Liver (tissue), 3 donors: Measurements from ENCODE around the gene TMEM187.

Source experiments
- ATF3 ChIP-seq: IDR thresholded peaks from 2 replicates; pipeline ENCODE4 v1.6.1; 2016; ENCODE audit warnings: antibody characterized with exemption
- CTCF ChIP-seq: fragments of 150-350 bp; IDR thresholded peaks from 2 replicates; pipeline ENCODE4 v1.5.1; 2017; ENCODE audit warnings: improper control_type of control experiment, low read depth, low read length; ENCODE audit not compliant: missing input control
- EGR1 ChIP-seq, 2 donors: IDR thresholded peaks; 2 replicates each; pipeline ENCODE4 v1.6.1; 2016 to 2018; ENCODE audit warnings: antibody characterized with exemption in 2 of 2, low read depth in 2 of 2
- GABPA ChIP-seq, 2 donors: IDR thresholded peaks in 1 of 2; conservative IDR thresholded peaks in 1 of 2; 2 replicates each; pipeline ENCODE4 v1.6.1; 2016; ENCODE audit warnings: antibody characterized with exemption in 2 of 2, mild to moderate bottlenecking in 1 of 2, moderate library complexity in 1 of 2
- JUND ChIP-seq, 2 donors: IDR thresholded peaks; 2 replicates each; pipeline ENCODE4 v1.6.1; 2016; ENCODE audit warnings: antibody characterized with exemption in 2 of 2
- MAX ChIP-seq: IDR thresholded peaks from 2 replicates; pipeline ENCODE4 v1.6.1; 2016; ENCODE audit warnings: antibody characterized with exemption
- RAD21 ChIP-seq, 2 donors: IDR thresholded peaks; 2 replicates each; pipeline ENCODE4 v1.6.1; 2016; ENCODE audit warnings: antibody characterized with exemption in 2 of 2, mild to moderate bottlenecking in 2 of 2
- REST ChIP-seq: IDR thresholded peaks from 2 replicates; pipeline ENCODE4 v1.6.1; 2016; ENCODE audit warnings: antibody characterized with exemption, mild to moderate bottlenecking
- SP1 ChIP-seq: IDR thresholded peaks from 2 replicates; pipeline ENCODE4 v1.6.1; 2018; ENCODE audit warnings: antibody characterized with exemption, mild to moderate bottlenecking
- TAF1 ChIP-seq: conservative IDR thresholded peaks from 2 replicates; pipeline ENCODE4 v1.6.1; 2016; ENCODE audit warnings: antibody characterized with exemption, mild to moderate bottlenecking
- YY1 ChIP-seq: IDR thresholded peaks from 2 replicates; pipeline ENCODE4 v1.6.1; 2016; ENCODE audit warnings: antibody characterized with exemption, mild to moderate bottlenecking
- donor health status: healthy.
- donor health status: healthy.

- TF ChIP-seq CTCF (no peak), YY1 (no peak), REST (no peak), TAF1 (no peak), SP1 (no peak), GABPA (IDR thresholded peaks at IDR 0.05 in 1 of 2, conservative IDR thresholded peaks at IDR 0.05 in 1 of 2) (no peak), RAD21 (IDR thresholded peaks at IDR 0.05) (no peak), JUND (IDR thresholded peaks at IDR 0.05) (no peak), EGR1 (IDR thresholded peaks at IDR 0.05; ENCODE audit: low read depth in 2 of 2) (no peak), MAX (no peak), ATF3 (no peak)
These were observed 39.9 kb downstream of the TMEM187 start for GRCh38 chrX:154012336-154012991.
